HepG2 (cell line): ENCODE measurements around the gene YPEL4. TPM values are rescaled to one million over a fixed set of nuclear protein-coding genes. Genes with fewer than 3 reads are reported as not detected.

Experiments
- ATF7 ChIP-seq, 2 experiments: fragments of 450-650 bp in 1 of 2; sonication (generic) in 1 of 2; formaldehyde crosslinking in 1 of 2; IDR thresholded peaks; 2 replicates each; pipeline versions ENCODE4 v1.4.0 to v1.6.1; 2016 to 2020; ENCODE audit warnings: antibody characterized with exemption in 1 of 2, mild to moderate bottlenecking in 1 of 2, missing genetic modification reagents in 1 of 2
- CCDC6 ChIP-seq: sonication (generic); formaldehyde crosslinking; IDR thresholded peaks from 2 replicates; pipeline ENCODE4 v1.8.1; 2022; ENCODE audit warnings: mild to moderate bottlenecking, missing genetic modification reagents, moderate library complexity
- EZH2 ChIP-seq: conservative IDR thresholded peaks from 2 replicates; pipeline ENCODE4 v1.6.1; 2012; ENCODE audit warnings: mild to moderate bottlenecking, low read depth, low read length, moderate library complexity
- KAT2B ChIP-seq: fragments of 150-350 bp; IDR thresholded peaks from 2 replicates; pipeline ENCODE4 v1.6.1; 2014; ENCODE audit warnings: low read depth, low read length, borderline replicate concordance
- MTF2 ChIP-seq: sonication (generic); formaldehyde crosslinking; IDR thresholded peaks from 2 replicates; pipeline ENCODE4 v1.5.0; 2020; ENCODE audit warnings: missing genetic modification reagents, borderline replicate concordance
- NFIB ChIP-seq: sonication (generic); formaldehyde crosslinking; IDR thresholded peaks from 2 replicates; pipeline ENCODE4 v1.9.0; 2021; ENCODE audit warnings: missing genetic modification reagents, mild to moderate bottlenecking, borderline replicate concordance
- POLR2G ChIP-seq: fragments of 200-400 bp; formaldehyde crosslinking; IDR thresholded peaks from 2 replicates; pipeline ENCODE4 v1.6.1; 2018; ENCODE audit warnings: mild to moderate bottlenecking, low read depth, low read length, moderate library complexity
- SRSF9 ChIP-seq: fragments of 200-400 bp; formaldehyde crosslinking; IDR thresholded peaks from 2 replicates; pipeline ENCODE4 v1.6.1; 2018; ENCODE audit warnings: borderline replicate concordance, mild to moderate bottlenecking, low read depth, low read length; ENCODE audit not compliant: insufficient read depth, poor library complexity, severe bottlenecking
- TCF7L2 ChIP-seq: IDR thresholded peaks from 2 replicates; pipeline ENCODE4 v1.6.1; 2011; ENCODE audit warnings: mild to moderate bottlenecking, low read depth, low read length, moderate library complexity
- TMF1 ChIP-seq: sonication (generic); formaldehyde crosslinking; IDR thresholded peaks from 2 replicates; pipeline ENCODE4 v1.8.1; 2022; ENCODE audit warnings: low read depth, missing genetic modification reagents
- XRCC5 ChIP-seq: fragments of 200-400 bp; formaldehyde crosslinking; optimal IDR thresholded peaks from 2 replicates; pipeline ENCODE3; 2017; ENCODE audit warnings: mild to moderate bottlenecking, low read length
- ZEB1 ChIP-seq: IDR thresholded peaks from 2 replicates; pipeline ENCODE4 v1.6.1; 2012; ENCODE audit warnings: mild to moderate bottlenecking, low read depth, inconsistent platforms; ENCODE audit not compliant: insufficient replicate concordance
- ZNF451 ChIP-seq: sonication (generic); formaldehyde crosslinking; IDR thresholded peaks from 2 replicates; pipeline ENCODE4 v1.5.0; 2020; ENCODE audit warnings: mild to moderate bottlenecking, missing genetic modification reagents
- ZNF550 ChIP-seq: sonication (generic); formaldehyde crosslinking; IDR thresholded peaks from 2 replicates; pipeline ENCODE4 v1.4.0; 2020; ENCODE audit warnings: mild to moderate bottlenecking, missing genetic modification reagents, borderline replicate concordance
- ZSCAN21 ChIP-seq: sonication (generic); formaldehyde crosslinking; IDR thresholded peaks from 2 replicates; pipeline ENCODE4 v1.8.0; 2022; ENCODE audit warnings: mild to moderate bottlenecking, missing genetic modification reagents, moderate library complexity, borderline replicate concordance
- polyA plus RNA-seq, 8 experiments: library from polyadenylated mRNA; depleted of rRNA in 3 of 8; stranded (reverse) in 7 of 8; unstranded in 1 of 8; fragments of >200 nt; fragmentation: Illumina TruSeq in 4 of 8; extraction: Trizol in 4 of 8; gene quantifications; 2 replicates each; pipeline versions ENCODE4 v1.2.1 to v1.2.3, GENCODE V29; 2011 to 2016; ENCODE audit warnings: low read depth in 4 of 8, missing spikeins in 1 of 8, mixed read lengths in 1 of 8; ENCODE audit not compliant: insufficient read depth in 1 of 8
- total RNA-seq, 5 experiments: library from RNA; depleted of rRNA; stranded (reverse); fragments of >200 nt; fragmentation: Illumina TruSeq; extraction: Trizol; gene quantifications; 2 replicates each; pipeline ENCODE4 v1.2.3, GENCODE V29; 2016; ENCODE audit warnings: low read depth in 1 of 5
- TF ChIP-seq, protein P1 (sequence below): sonication (generic); formaldehyde crosslinking; IDR thresholded peaks from 2 replicates; pipeline ENCODE4 v1.5.1; 2020; ENCODE audit warnings: mild to moderate bottlenecking, missing genetic modification reagents, borderline replicate concordance
- TF ChIP-seq, protein P2 (sequence below): sonication (generic); formaldehyde crosslinking; IDR thresholded peaks from 2 replicates; pipeline ENCODE4 v1.8.1; 2023; ENCODE audit warnings: mild to moderate bottlenecking, missing genetic modification reagents
- TF ChIP-seq, protein P3 (sequence below): sonication (generic); formaldehyde crosslinking; IDR thresholded peaks from 2 replicates; pipeline ENCODE4 v1.5.1; 2020; ENCODE audit warnings: missing genetic modification reagents, mild to moderate bottlenecking, borderline replicate concordance

YPEL4 gene
- total and polyA plus RNA-seq, 2 of the 13 experiments (the other 11 are each of a cell fraction or from before 2014, with no cell fraction given) = 0.04 TPM; not detected in 1

GRCh38 chr11:57667736-57668433 lies 18.2 kb upstream of the YPEL4 start, which contains the start of gene ZDHHC5 (continued):
- TF ChIP-seq POLR2G = peak; percentile 79
- no peak for TF ChIP-seq MTF2 (CRISPR knock-in tag)
- no peak for TF ChIP-seq SRSF9
- TF ChIP-seq XRCC5 = no peak
- TF ChIP-seq KAT2B = no peak
- no peak for TF ChIP-seq ATF7 (IDR thresholded peaks at IDR 0.05)
- no peak; the same call in 1 of the 2 replicates for TF ChIP-seq ATF7 (CRISPR knock-in tag; IDR thresholded peaks at IDR 0.05)
- no peak for TF ChIP-seq ZNF451
- TF ChIP-seq, protein P1, sequence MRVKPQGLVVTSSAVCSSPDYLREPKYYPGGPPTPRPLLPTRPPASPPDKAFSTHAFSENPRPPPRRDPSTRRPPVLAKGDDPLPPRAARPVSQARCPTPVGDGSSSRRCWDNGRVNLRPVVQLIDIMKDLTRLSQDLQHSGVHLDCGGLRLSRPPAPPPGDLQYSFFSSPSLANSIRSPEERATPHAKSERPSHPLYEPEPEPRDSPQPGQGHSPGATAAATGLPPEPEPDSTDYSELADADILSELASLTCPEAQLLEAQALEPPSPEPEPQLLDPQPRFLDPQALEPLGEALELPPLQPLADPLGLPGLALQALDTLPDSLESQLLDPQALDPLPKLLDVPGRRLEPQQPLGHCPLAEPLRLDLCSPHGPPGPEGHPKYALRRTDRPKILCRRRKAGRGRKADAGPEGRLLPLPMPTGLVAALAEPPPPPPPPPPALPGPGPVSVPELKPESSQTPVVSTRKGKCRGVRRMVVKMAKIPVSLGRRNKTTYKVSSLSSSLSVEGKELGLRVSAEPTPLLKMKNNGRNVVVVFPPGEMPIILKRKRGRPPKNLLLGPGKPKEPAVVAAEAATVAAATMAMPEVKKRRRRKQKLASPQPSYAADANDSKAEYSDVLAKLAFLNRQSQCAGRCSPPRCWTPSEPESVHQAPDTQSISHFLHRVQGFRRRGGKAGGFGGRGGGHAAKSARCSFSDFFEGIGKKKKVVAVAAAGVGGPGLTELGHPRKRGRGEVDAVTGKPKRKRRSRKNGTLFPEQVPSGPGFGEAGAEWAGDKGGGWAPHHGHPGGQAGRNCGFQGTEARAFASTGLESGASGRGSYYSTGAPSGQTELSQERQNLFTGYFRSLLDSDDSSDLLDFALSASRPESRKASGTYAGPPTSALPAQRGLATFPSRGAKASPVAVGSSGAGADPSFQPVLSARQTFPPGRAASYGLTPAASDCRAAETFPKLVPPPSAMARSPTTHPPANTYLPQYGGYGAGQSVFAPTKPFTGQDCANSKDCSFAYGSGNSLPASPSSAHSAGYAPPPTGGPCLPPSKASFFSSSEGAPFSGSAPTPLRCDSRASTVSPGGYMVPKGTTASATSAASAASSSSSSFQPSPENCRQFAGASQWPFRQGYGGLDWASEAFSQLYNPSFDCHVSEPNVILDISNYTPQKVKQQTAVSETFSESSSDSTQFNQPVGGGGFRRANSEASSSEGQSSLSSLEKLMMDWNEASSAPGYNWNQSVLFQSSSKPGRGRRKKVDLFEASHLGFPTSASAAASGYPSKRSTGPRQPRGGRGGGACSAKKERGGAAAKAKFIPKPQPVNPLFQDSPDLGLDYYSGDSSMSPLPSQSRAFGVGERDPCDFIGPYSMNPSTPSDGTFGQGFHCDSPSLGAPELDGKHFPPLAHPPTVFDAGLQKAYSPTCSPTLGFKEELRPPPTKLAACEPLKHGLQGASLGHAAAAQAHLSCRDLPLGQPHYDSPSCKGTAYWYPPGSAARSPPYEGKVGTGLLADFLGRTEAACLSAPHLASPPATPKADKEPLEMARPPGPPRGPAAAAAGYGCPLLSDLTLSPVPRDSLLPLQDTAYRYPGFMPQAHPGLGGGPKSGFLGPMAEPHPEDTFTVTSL = no peak
- TF ChIP-seq CCDC6 (CRISPR knock-in tag) = peak; percentile 94
- TF ChIP-seq, protein P2, sequence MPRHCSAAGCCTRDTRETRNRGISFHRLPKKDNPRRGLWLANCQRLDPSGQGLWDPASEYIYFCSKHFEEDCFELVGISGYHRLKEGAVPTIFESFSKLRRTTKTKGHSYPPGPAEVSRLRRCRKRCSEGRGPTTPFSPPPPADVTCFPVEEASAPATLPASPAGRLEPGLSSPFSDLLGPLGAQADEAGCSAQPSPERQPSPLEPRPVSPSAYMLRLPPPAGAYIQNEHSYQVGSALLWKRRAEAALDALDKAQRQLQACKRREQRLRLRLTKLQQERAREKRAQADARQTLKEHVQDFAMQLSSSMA (CRISPR knock-in tag) = no peak
- no peak for TF ChIP-seq EZH2
- TF ChIP-seq, protein P3, sequence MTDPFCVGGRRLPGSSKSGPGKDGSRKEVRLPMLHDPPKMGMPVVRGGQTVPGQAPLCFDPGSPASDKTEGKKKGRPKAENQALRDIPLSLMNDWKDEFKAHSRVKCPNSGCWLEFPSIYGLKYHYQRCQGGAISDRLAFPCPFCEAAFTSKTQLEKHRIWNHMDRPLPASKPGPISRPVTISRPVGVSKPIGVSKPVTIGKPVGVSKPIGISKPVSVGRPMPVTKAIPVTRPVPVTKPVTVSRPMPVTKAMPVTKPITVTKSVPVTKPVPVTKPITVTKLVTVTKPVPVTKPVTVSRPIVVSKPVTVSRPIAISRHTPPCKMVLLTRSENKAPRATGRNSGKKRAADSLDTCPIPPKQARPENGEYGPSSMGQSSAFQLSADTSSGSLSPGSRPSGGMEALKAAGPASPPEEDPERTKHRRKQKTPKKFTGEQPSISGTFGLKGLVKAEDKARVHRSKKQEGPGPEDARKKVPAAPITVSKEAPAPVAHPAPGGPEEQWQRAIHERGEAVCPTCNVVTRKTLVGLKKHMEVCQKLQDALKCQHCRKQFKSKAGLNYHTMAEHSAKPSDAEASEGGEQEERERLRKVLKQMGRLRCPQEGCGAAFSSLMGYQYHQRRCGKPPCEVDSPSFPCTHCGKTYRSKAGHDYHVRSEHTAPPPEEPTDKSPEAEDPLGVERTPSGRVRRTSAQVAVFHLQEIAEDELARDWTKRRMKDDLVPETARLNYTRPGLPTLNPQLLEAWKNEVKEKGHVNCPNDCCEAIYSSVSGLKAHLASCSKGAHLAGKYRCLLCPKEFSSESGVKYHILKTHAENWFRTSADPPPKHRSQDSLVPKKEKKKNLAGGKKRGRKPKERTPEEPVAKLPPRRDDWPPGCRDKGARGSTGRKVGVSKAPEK (CRISPR knock-in tag) = no peak
- no peak for TF ChIP-seq TCF7L2
- TF ChIP-seq ZNF550 (CRISPR knock-in tag) = no peak
- TF ChIP-seq ZEB1 = no peak
- TF ChIP-seq ZSCAN21 (CRISPR knock-in tag) = peak; percentile 47; the same call in 1 of the 2 replicates
- no peak for TF ChIP-seq NFIB (CRISPR knock-in tag)
- TF ChIP-seq TMF1 = no peak
